Measurements from ENCODE around the gene VSIR. TPM values are rescaled to one million over a fixed set of nuclear protein-coding genes. Genes with fewer than 3 reads are reported as not detected.
A peak's percentile ranks its signal among the peaks of the same experiment; 100 is the strongest.

The VSIR gene
- total and polyA plus RNA-seq, 3 experiments from 2014 or later = 59.6 to 349 (median 61.4) TPM

- Mint-ChIP-seq H3K27ac (peak overlapping the region; percentile 88 to 99 (median 95)), H3K36me3 (peaks cover 0 to 16% (median 5%) of the 10 kb centered on the region in 3 donors), H3K27me3 (no peaks in the 10 kb centered on the region), H3K4me3 (peak overlapping the region in 6 of 7 donors; percentile 48 to 72 (median 62)), H3K4me1 (peaks cover 100% of the 10 kb centered on the region in 3 donors), H3K9me3 (no peaks in the 10 kb centered on the region)
- ChIA-PET CTCF (interaction anchor here (1.2 to 10.4 kb wide), 7 partner anchors 9 to 66 kb away, joined by 3 to 152 read pairs (median 10); partner anchors contain the start of gene VSIR), POLR2A (interaction anchor here (1.2 to 5.3 kb wide), 3 partner anchors 9 to 27 kb away, joined by 3 to 25 read pairs (median 6); partner anchors contain the start of gene VSIR)
- peak overlapping the region; percentile 20 for H3K4me3 ChIP-seq (ENCODE audit: low read length)
- H3K4me1 ChIP-seq (ENCODE audit: insufficient read depth, low read length) = peaks cover 100% of the 10 kb centered on the region
- peak overlapping the region; percentile 60 for H3K27ac ChIP-seq (ENCODE audit: low read depth, low read length)
- no peaks in the 10 kb centered on the region for H3K36me3 ChIP-seq (ENCODE audit: insufficient read depth, low read length)
- H3K27me3 ChIP-seq (ENCODE audit: insufficient read depth, low read length, poor library complexity, severe bottlenecking) = no peaks in the 10 kb centered on the region
- no peaks in the 10 kb centered on the region for H3K9me3 ChIP-seq (ENCODE audit: low read length)
- no peak for DNase-seq
These were observed 27.6 kb downstream of the VSIR start for GRCh38 chr10:71745664-71746250.

DNA sequence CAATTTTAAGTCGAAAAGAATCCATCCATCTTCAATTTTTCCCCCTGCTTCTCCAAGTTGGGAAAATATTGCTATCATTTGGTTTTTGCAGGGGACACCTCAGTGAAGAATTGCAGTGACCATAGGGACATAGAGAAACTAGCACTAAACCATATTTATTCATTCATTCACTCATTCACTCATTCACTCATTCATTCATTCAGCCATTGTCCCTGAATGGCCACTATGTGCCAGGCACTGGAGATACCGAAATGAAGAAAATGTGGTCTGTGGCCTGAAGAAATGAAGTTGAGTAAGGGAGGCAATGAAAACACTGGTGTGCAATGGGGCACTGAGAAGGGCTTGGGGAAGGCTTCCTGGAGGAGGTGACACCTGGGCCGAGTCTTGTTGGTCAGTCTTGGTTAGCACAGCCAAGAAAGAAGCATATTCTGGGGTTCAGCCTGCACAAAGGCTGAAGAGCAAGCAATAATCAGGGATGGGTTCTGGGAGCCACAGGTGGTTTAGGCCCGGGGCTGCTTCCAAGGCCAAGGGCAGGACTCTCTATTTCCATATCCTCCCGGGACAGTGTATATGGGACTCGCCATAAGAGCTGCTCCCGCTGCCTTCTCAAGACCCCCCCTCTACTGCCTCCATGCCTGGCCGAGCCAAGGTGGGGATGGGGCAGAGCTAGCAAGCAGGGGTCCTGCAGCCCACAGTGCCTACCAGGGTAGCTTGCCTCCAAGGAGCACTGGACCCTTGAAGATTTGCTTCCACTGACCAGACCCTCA is 28.2 kb downstream of the VSIR start:
- Histone ChIP-seq H3K4me3 (ENCODE audit: low read length) (peak overlapping the region; percentile 20), H3K27ac (ENCODE audit: low read depth, low read length) (no peak overlapping the region), H3K27me3 (ENCODE audit: insufficient read depth, low read length, poor library complexity, severe bottlenecking) (no peaks in the 10 kb centered on the region), H3K4me1 (ENCODE audit: insufficient read depth, low read length) (peaks cover 100% of the 10 kb centered on the region), H3K9me3 (ENCODE audit: low read length) (no peaks in the 10 kb centered on the region), H3K36me3 (ENCODE audit: insufficient read depth, low read length) (no peaks in the 10 kb centered on the region)
- H3K9me3 Mint-ChIP-seq = no peaks in the 10 kb centered on the region
- H3K27ac Mint-ChIP-seq = peak overlapping the region; percentile 57 to 99 (median 95)
- CTCF ChIA-PET = interaction anchor here (1.2 to 10.4 kb wide), 3 partner anchors 17 to 37 kb away, joined by 3 to 152 read pairs (median 5); no protein-coding TSS in a partner anchor
- H3K4me1 Mint-ChIP-seq = peaks cover 100% of the 10 kb centered on the region in 3 donors
- POLR2A ChIA-PET = interaction anchor here (1.2 to 5.3 kb wide), 3 partner anchors 9 to 28 kb away, joined by 3 to 25 read pairs (median 6); partner anchors contain the start of gene VSIR
- H3K27me3 Mint-ChIP-seq = no peaks in the 10 kb centered on the region
- no peak for DNase-seq
- peak overlapping the region; percentile 15 to 72 (median 60) for H3K4me3 Mint-ChIP-seq
- H3K36me3 Mint-ChIP-seq = peaks cover 0 to 9% (median 1%) of the 10 kb centered on the region in 3 donors

- Mint-ChIP-seq H3K4me3 (peak overlapping the region in 4 of 7 donors; percentile 35 to 80 (median 66)), H3K36me3 (peaks cover 0 to 2% (median 0%) of the 10 kb centered on the region in 3 donors), H3K27ac (peak overlapping the region; percentile 93 to 99 (median 96)), H3K27me3 (no peaks in the 10 kb centered on the region), H3K9me3 (no peaks in the 10 kb centered on the region), H3K4me1 (peaks cover 98 to 100% (median 100%) of the 10 kb centered on the region in 3 donors)
- DNase-seq = no peak
- CTCF ChIA-PET = interaction anchor here (1.1 to 10.4 kb wide), 6 partner anchors 8 to 47 kb away, joined by 3 to 152 read pairs (median 9); partner anchors contain the start of gene VSIR
- peak overlapping the region; percentile 32 for H3K4me3 ChIP-seq (ENCODE audit: low read length)
- no peak overlapping the region for H3K27ac ChIP-seq (ENCODE audit: low read depth, low read length)
- POLR2A ChIA-PET = interaction anchor here (1.0 to 4.3 kb wide), 4 partner anchors 8 to 29 kb away, joined by 3 to 29 read pairs (median 8); partner anchors contain the start of gene VSIR
- no peaks in the 10 kb centered on the region for H3K36me3 ChIP-seq (ENCODE audit: insufficient read depth, low read length)
- no peaks in the 10 kb centered on the region for H3K9me3 ChIP-seq (ENCODE audit: low read length)
- peaks cover 100% of the 10 kb centered on the region for H3K4me1 ChIP-seq (ENCODE audit: insufficient read depth, low read length)
- H3K27me3 ChIP-seq (ENCODE audit: insufficient read depth, low read length, poor library complexity, severe bottlenecking) = no peaks in the 10 kb centered on the region
These were observed 29.5 kb downstream of the VSIR start for GRCh38 chr10:71743866-71744265.

DNA sequence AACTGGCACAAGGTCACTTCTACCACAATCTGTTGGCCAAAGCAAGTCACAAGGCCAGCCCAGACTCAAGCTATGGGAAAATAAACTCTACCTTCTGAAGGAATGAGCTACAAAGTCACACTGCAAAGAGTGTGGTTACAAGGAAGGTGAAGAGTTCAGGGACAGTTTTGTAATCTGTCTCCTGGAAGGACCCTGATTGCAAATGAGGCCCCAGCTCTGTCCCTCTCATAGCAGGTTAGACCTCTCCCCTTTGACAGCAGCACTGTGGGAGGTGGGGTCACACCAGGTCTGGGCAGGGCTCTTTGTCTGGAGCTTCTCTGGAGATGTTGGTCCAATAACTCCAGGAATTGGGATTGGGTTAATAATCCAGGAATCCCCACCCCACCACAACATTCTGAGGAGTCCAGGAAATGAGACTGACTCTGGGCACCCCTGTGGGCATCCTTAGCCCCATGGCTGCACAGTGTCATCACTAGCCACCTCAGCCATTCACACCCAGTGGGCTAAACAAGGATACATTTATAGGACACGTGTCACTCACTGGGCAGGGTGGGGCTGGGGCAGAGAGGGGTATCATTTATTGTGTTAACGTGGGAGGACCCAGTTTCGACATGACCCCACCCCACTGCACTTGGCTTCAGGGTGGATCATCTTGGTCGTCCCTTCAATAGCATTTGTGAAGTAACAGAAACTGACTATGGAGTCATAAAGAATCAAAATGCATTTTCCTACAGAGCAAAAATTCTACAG is 30.1 kb downstream of the VSIR start:
- H3K4me1 Mint-ChIP-seq = peaks cover 94 to 100% (median 99%) of the 10 kb centered on the region in 3 donors
- H3K4me1 ChIP-seq (ENCODE audit: insufficient read depth, low read length) = peaks cover 100% of the 10 kb centered on the region
- no peaks in the 10 kb centered on the region for H3K27me3 ChIP-seq (ENCODE audit: insufficient read depth, low read length, poor library complexity, severe bottlenecking)
- ChIA-PET CTCF (interaction anchor here (1.0 to 10.4 kb wide), 9 partner anchors 9 to 47 kb away, joined by 3 to 152 read pairs (median 5); partner anchors contain the start of gene VSIR), POLR2A (interaction anchor here (0.9 to 4.3 kb wide), 8 partner anchors 8 to 30 kb away, joined by 3 to 29 read pairs (median 8); partner anchors contain the start of gene VSIR)
- H3K9me3 ChIP-seq (ENCODE audit: low read length) = no peaks in the 10 kb centered on the region
- H3K27ac ChIP-seq (ENCODE audit: low read depth, low read length) = peak overlapping the region; percentile 28
- no peaks in the 10 kb centered on the region for H3K36me3 ChIP-seq (ENCODE audit: insufficient read depth, low read length)
- no peaks in the 10 kb centered on the region for H3K36me3 Mint-ChIP-seq
- peak overlapping the region; percentile 54 to 84 (median 75) for H3K4me3 Mint-ChIP-seq
- H3K27me3 Mint-ChIP-seq = no peaks in the 10 kb centered on the region
- H3K9me3 Mint-ChIP-seq = no peaks in the 10 kb centered on the region
- peak overlapping the region; percentile 93 to 99 (median 96) for H3K27ac Mint-ChIP-seq
- no peak for DNase-seq
- peak overlapping the region; percentile 32 for H3K4me3 ChIP-seq (ENCODE audit: low read length)

DNA sequence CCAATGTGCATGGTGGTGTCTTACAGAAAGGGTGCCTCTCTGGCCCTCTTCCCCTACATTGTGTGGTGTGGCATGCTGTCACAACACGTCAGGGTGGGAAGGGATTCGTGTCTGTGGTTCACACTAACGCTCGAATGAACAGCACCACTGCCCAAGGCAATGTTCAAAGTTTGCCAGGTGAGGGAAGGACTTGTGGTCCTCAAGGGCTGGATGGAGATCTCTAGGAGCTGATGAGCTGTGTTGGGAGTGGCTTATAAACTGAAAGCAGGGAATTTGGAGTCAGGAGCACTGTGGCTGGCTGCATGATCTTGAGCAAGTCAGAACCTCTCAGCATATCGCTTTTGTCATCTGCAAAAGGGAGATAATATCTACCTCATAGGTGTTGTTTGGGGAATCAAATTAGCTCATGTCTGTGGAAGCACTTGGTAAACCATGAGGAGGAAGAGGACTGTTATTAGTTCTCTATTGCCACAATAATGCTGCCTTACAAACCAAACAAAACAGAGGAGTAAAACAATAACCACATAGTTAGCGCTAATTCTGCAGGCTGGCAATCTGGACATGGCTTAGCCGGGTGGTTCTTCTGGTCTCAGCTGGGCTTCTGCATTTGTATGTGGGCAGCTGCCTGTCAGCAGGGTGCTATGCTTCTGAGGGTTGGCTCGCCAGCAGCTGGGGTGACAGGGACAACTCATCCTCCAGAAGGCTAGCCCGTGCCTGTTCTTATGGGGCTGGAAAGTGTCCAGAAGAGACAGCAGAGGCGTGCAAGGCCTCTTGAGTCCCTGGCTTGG is 30.8 kb downstream of the VSIR start:
- ChIA-PET POLR2A (interaction anchor here (0.9 to 4.3 kb wide), 10 partner anchors 8 to 31 kb away, joined by 3 to 29 read pairs (median 6); partner anchors contain the start of gene VSIR), CTCF (interaction anchor here (1.0 to 10.4 kb wide), 10 partner anchors 10 to 46 kb away, joined by 3 to 152 read pairs (median 4); partner anchors contain the start of gene VSIR)
- H3K4me3 Mint-ChIP-seq = peak overlapping the region; percentile 54 to 84 (median 75)
- peaks cover 94 to 100% (median 99%) of the 10 kb centered on the region in 3 donors for H3K4me1 Mint-ChIP-seq
- H3K27ac Mint-ChIP-seq = peak overlapping the region; percentile 93 to 99 (median 96)
- no peaks in the 10 kb centered on the region for H3K9me3 Mint-ChIP-seq
- Histone ChIP-seq H3K9me3 (ENCODE audit: low read length) (no peaks in the 10 kb centered on the region), H3K4me3 (ENCODE audit: low read length) (peak overlapping the region; percentile 70), H3K27me3 (ENCODE audit: insufficient read depth, low read length, poor library complexity, severe bottlenecking) (no peaks in the 10 kb centered on the region), H3K27ac (ENCODE audit: low read depth, low read length) (peak overlapping the region; percentile 28), H3K4me1 (ENCODE audit: insufficient read depth, low read length) (peaks cover 100% of the 10 kb centered on the region), H3K36me3 (ENCODE audit: insufficient read depth, low read length) (no peaks in the 10 kb centered on the region)
- no peaks in the 10 kb centered on the region for H3K36me3 Mint-ChIP-seq
- DNase-seq = peak in 4 of 5 donors; percentile 27 to 64 (median 57)
- peaks cover 0 to 2% of the 10 kb centered on the region in 2 donors for H3K27me3 Mint-ChIP-seq

- Mint-ChIP-seq H3K27ac (peak overlapping the region; percentile 93 to 99 (median 96)), H3K4me1 (peaks cover 94 to 100% (median 99%) of the 10 kb centered on the region in 3 donors), H3K9me3 (no peaks in the 10 kb centered on the region), H3K27me3 (peaks cover 0 to 2% of the 10 kb centered on the region in 2 donors), H3K36me3 (no peaks in the 10 kb centered on the region), H3K4me3 (peak overlapping the region; percentile 54 to 84 (median 75))
- POLR2A ChIA-PET = interaction anchor here (1.5 to 4.3 kb wide), 6 partner anchors 8 to 32 kb away, joined by 4 to 29 read pairs (median 11); partner anchors contain the start of gene VSIR
- Histone ChIP-seq H3K4me1 (ENCODE audit: insufficient read depth, low read length) (peaks cover 100% of the 10 kb centered on the region), H3K27me3 (ENCODE audit: insufficient read depth, low read length, poor library complexity, severe bottlenecking) (no peaks in the 10 kb centered on the region), H3K36me3 (ENCODE audit: insufficient read depth, low read length) (no peaks in the 10 kb centered on the region), H3K4me3 (ENCODE audit: low read length) (peak overlapping the region; percentile 70), H3K27ac (ENCODE audit: low read depth, low read length) (peak overlapping the region; percentile 44), H3K9me3 (ENCODE audit: low read length) (no peaks in the 10 kb centered on the region)
- DNase-seq = no peak
- CTCF ChIA-PET = interaction anchor here (0.9 to 10.4 kb wide), 9 partner anchors 9 to 34 kb away, joined by 3 to 152 read pairs (median 5); partner anchors contain the start of gene VSIR
These were observed 31.6 kb downstream of the VSIR start for GRCh38 chr10:71741671-71742070.

Data from CD8-positive, alpha-beta memory T cell (primary cell).